DMS114 treated with DMSO at 0.1 percent for 48 hours (cell line): ENCODE results near the gene ZNF839.
A peak's percentile ranks its signal among the peaks of the same experiment; 100 is the strongest.
"Not testable (repeated sequence)": the region's sequence is repeated elsewhere in the genome, so short reads cannot be mapped to it uniquely, and the experiment has no call there.

Experiments
- DNase-seq: peaks from one replicate; lab custom pipeline; 2025; ENCODE audit not compliant: unreplicated experiment; lab: John Stamatoyannopoulos, UW

ZNF839 gene

DNA sequence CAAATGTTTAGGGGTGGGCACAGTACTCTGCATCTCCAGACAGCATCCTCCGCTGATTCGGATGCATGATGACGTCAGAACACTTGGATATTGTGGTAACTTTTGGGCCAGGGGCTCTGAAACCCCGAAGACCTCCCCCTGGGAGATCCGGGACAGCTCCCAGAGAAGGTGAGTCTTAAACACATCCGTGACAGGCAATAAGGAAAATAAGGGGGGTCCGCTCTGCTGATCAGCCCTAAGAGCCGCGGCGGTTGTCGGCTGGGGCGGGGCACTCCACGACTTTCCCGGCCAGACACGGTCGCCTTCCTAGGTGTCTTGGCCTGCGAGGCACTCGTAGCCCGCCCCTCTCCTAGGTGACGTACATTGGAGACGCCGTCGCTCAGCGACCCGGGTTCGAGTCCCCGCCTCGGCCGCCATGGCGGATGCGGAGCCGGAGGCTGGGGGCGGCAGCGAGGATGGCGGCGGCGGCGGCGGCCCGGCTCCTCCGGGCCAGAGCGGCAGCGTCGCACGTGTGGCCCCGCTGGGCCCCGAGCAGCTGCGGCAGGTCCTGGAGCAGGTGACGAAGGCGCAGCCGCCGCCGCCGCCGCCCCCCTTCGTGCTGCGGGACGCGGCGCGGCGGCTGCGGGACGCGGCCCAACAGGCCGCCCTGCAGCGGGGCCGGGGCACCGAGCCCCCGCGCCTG is at the start of gene ZNF839:
Gene ZNF839 (plus strand): TSS at position 396 of the 682 bp plus-strand sequence. CDS start 20 bp downstream, at position 416.
- DNase-seq: peak; percentile 69

DNA sequence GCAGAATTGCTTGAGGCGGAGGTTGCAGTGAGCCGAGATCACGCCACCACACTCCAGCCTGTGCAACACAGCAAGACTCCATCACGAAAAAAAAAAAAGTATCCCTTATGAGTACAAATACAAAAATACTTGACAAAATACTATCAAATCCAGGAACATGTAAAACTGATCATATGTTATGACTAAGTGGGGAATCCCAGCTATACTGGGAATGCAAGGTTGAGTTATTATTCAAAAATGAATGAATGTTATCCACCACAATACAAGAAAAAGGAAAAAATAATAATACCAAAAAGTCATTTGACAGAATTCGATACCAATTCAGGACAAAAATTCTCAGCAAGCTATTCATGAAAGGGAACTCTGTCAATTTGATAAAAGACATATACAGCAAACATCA is 47.2 kb upstream of the ZNF839 start:
- no peak for DNase-seq

DNA sequence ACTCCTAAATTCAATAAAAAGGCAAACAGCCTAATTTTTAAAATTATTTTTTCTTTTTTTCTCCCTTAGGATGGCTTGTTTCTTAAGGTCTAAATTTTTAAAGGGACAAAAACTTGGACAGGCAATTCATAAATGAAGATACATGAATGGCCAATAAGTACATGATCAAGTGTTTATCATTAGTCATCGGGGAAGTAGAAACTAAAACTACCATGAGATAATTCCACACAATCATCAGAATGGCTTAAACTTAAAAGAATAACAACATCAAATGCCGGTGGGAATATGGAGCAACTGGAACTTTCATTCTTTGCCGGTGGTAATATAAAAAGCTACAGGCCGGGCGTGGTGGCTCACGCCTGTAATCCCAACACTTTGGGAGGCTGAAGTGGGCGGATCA is 43.7 kb upstream of the ZNF839 start:
- no peak for DNase-seq

DNA sequence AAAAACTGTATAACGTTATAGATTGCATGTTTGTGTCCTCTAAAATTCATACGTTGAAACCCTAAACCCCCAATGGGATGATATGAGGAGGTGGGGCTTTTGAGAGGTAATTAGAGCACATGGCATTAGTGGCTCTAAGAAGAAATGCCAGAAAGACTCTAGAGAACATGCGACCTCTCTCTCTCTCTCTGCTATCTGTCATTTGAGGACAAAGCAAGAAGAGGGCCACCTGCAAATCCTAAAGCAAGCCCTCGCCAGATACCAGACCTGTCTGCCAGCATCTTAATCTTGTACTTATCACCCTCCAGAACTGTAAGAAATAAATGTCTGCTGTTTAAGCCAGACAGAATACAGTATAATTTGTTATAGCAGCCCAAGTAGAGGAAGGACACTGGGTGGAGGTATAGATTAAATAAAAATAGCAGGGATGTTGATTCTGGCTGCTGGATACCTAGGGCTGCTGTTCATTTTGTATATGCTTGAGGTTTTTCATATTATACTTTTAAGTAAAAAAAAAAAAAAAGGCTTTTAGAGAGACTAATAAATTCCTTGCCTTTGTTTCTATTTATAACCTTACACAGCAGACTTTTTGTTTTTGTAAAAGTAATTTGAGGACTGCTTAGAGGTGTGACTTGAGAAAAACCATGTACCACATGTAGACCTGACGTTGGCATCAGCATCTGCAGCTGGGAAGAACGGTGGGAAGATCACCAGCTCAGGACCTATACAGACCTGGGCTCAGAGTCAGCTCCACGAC is 41.5 kb upstream of the ZNF839 start:
- DNase-seq: no peak

DNA sequence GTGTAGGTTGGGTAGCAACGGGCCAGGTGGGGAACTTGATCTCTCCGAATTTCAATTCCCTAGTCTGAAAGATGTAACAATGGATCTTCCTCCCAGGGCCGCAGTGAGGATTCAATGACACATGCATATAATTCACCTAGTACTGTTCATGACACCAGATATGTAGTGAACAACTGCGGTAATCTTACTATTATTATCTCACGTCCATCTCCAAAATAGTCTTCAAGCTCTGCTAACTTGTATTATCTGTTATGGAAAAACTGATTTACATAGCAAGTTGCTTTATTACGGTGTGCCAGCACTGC is 41.0 kb upstream of the ZNF839 start:
- no peak for DNase-seq

DNA sequence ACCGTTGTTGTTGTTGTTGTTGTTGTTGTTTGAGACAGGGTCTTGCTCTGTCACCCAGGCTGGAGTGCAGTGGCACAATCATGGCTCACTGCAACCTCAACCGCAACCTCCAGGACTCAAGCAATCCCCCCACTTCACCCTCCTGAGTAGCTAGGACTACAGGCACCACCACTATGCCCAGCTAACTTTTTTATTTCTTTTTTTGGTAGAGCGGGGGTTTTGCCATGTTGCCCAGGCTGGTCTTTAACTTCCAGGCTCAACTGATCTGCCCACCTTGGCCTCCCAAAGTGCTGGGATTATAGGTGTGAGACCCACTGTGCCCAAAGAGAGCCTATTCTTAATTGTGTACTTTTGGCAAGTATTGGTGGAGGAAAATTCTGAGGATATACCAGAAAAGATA is 40.3 kb upstream of the ZNF839 start:
- no peak for DNase-seq

DNA sequence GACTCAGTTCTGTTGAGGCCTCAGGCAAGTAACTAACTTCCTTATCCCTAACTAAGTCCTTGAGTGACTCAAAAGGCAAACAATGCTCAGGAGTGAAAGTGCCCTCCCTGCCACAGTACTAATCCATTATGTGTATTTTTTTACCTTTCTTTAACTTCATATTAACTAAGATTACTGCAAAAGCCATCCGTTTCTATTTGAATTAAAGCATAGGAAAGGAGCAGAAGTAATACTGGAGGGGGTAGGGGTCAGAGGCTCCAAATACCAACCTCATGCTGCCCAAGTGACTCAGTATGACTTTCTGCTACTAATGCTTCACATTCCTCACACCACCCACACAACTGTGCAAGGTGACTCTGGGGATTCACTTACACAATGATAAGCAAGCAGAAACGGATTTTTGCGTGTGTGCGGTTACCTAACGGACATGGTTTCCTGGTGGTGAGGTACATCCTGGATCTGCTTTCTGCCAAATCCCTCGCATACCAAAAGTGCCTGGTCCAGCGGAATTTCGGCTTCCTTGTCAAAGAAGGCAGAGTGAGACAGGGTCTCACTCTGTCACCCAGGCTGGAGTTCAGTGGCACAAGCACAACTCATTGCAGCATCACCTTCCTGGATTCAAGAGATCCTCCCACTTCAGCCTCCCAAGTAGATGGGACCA is 39.7 kb upstream of the ZNF839 start:
- DNase-seq: no peak

DNA sequence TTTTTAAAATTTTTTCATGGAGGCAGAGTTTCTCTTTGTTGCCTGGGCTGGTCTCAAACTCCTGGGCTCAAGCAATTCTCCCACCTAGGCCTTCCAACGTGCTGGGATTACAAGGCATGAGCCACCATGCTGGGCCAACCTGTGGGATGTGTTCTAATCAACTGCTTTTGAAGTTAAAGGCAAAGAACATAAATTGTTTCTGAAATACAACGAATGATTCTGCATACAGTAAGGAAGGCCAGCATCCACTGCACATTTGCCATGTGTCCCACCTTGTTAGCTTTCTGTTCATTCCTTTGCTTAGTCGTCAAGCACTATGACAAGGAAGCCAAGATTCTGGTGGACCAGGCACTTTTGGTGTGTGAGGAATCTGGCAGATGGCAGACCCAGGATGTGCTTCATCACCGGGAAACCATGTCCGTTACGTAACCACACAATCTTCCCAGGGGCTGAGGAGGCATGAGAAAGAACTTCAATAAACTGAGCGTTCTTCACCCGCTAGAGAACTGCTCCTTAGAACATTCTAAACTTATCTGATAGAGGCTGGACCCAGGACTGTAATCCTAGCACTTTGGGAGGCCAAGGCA is 39.1 kb upstream of the ZNF839 start:
- DNase-seq: no peak

DNA sequence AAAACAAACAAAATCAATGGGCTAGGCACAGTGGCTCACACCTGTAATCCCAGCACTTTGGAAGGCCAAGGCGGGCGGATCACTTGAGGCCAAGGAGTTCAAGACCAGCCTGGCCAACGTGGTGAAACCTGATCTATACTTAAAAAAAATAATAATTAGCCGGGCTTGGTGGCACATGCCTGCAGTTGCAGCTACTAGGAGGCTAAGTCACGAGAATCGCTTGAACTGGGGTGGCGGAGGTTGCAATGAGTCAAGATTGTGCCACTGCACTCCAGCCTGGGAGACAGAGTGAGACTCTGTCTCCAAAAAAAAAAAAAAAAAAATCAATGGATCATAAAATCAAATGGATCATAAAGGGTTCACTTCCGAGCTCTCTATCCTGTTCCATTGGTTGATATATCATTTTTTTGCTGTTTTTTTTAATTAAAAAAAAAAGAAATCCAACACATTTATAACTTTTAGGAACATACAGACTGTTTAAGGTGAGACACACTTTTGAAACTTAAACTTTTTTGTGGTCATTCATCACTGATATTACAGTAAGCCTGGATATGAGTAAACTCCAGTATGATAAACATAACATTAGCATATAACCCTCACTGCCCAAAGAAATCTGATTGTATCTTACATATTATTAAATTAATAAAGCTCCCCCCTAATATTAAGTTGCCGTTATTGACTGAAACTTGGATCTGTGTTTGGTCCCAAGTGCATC is 36.6 kb upstream of the ZNF839 start:
- no peak for DNase-seq

DNA sequence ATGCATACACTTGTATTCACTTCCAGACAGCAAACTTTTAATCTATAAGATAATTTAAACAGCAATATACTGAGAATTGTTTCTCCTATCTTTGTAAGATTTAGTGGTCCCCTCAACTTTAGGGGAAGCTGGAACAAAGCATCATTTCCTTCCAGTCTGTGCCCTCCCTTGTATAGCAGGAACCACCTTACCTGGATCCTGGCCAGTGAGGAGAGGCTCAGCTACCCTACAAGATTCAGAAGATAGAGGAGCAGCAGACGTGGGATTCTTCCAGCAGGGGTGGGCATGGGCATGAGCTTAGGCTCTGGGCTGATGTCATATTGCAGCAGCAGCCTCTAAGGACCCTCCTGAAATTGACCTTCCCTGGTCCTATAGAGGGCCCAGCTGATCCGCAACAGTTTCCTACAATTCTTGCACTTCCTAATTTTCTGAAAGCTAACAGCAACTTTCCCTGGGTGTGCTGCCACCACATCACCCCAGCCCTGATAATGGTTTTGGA is 35.9 kb upstream of the ZNF839 start:
- DNase-seq: no peak

DNA sequence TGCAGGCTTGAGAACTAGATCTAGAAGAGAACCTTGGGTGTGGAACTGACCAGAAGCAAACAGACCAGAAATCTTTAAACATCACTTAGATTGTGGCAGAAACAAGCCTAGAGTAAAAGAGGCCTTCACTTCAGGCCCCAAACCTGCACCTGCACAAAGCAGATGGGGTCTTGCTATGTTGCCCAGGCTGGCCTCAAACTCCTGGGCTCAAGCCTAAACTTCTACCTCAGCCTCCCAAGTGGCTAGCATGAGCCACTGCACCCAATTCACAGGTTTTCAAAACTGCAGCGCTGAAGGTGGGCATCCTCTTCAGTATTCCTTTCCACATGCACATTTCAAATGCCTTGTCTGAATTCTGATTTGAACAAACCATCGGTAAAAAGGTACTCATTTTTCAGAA is 34.4 kb upstream of the ZNF839 start:
- no peak for DNase-seq

DNA sequence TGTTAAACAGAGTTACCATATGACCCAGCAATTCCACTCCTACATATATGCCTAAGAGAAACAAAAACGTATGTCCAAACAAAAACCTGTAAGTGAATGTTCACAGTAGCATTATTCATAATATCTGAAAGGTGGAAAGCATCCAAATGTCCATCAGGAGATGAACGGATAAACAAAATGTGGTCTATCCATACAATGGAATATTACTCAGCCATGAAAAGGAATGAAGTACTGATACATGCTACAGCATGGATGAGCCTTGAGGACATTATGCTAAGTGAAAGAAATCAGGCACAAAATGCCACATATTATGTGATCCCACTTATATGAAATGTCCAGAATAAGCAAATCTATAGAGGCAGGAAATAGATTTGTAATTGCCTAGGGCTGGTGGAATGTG is 31.4 kb upstream of the ZNF839 start:
- no peak for DNase-seq

DNA sequence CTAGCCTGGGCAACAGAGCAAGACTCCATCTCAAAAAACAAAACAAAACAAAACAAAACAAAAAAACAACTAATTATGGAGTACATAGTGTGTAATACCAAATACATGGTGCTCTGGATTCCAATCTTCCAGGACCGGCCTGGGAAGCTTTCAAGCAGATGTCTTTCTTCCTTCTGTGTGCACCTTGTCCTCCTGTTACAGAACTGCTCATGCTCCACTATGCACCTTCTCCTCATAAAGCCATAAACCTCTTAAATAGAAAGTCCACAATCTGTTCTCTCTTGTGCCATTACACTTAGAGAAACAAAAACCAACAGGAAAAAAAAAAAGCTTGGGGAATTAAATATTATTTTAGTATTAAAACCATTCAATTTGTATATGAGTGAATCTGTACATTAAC is 27.1 kb upstream of the ZNF839 start:
- DNase-seq: no peak

DNA sequence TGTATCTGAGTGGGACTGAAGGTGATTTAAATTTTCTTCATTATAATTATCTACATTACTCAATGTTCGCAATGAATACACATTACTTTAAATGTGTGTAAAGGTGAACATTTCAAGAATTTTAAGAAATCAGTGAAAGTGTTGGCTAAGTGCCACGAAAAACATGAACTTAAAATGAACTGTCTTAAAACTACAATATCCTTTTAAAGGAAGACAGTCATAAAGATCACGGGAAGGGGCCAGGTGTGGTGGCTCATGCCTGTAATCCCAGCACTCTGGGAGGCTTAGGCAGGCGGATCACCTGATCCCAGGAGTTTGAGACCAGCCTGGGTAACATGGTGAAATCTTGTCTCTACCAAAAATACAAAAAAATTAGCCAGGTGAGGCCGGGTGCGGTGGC is 25.8 kb upstream of the ZNF839 start:
- no peak for DNase-seq

DNA sequence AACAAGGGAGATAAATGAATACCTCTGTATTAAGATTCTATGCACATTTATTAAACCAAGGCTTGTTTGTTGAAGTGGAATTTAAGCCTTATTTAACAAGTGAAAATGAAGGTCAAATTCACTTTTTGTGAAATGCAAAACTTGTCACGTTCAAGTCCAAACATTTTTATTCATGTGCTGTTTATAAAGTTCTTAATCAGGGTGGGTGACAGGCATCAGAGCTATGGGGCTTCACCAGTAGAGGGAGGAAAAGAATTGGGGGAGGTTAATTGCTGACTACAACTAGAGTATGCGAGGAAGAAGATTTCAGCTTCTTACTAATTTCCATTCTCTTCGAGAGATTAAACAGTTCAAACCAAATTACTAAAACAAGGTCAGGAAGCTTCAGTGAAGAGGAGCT is 24.3 kb upstream of the ZNF839 start:
- no peak for DNase-seq

DNA sequence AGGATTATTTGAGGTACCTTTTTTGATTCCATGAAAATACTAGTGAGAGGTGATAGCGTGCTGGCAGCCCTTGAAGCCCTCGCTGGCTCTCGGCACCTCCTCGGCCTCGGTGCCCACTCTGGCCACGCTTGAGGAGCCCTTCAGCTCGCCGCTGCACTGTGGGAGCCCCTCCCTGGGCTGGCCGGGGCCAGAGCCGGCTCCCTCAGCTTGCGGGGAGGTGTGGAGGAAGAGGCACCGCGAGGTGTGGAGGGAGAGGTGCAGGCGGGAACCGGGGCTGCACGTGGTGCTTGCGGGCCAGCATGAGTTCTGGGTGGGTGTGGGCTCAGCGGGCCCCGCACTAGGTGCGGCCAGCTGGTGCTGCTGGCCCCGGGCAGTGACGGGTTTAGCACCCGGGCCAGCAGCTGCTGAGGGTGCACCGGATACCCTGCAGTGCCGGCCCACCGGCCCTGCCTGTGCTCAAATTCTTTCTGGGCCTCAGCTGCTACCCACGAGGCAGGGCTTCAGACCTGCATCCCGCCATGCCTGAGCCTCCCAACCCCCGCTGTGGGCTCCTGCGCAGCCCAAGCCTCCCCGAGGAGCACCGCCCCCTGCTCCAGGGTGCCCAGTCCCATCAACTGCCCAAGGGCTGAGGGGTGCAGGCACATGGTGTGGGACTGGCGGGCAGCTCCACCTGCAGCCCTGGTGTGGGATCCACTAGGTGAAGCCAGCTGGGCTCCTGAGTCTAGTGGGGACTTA is 21.9 kb upstream of the ZNF839 start:
- no peak for DNase-seq

DNA sequence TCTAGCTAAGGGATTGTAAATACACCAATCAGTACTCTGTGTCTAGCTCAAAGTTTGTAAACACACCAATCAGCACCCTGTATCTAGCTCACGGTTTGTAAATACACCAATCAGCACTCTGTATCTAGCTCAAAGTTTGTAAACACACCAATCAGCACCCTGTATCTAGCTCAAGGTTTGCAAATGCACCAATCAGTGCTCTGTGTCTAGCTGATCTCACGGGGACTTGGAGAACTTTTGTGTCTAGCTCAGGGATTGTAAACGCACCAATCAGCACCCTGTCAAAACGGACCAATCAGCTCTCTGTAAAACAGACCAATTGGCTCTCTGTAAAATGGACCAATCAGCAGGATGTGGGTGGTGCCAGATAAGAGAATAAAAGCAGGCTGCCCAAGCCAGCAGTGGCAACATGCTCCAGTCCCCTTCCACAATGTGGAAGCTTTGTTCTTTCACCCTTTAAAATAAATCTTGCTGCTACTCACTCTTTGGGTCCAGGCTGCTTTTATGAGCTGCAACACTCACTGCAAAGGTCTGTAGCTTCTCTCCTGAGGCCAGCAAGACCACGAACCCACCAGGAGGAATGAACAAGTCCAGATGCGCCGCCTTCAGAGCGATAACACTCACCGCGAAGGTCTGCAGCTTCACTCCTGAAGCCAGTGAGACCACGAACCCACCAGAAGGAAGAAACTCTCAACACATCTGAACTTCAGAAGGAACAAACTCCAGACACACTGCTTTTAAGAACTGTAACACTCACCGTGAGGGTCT is 21.1 kb upstream of the ZNF839 start:
- DNase-seq: not testable (repeated sequence)

DNA sequence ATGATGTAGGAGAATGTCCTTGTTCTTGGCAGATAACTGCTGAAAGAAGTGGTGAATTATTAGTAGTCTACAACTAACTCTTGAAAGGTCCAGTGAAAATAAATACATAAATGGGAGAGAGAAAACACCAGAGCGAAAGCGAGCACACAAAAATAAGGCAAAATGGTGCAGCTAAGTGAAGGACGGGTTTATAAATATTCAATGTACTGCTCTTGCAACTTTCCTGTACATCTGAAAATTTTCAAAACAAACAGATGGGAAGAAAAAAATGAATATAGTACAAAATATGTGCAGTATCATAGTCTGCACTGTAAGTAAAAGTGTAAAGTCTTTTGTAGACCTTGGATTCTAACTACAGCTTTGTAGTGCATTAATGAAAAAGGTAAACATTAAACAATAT is 15.9 kb upstream of the ZNF839 start:
- no peak for DNase-seq

DNA sequence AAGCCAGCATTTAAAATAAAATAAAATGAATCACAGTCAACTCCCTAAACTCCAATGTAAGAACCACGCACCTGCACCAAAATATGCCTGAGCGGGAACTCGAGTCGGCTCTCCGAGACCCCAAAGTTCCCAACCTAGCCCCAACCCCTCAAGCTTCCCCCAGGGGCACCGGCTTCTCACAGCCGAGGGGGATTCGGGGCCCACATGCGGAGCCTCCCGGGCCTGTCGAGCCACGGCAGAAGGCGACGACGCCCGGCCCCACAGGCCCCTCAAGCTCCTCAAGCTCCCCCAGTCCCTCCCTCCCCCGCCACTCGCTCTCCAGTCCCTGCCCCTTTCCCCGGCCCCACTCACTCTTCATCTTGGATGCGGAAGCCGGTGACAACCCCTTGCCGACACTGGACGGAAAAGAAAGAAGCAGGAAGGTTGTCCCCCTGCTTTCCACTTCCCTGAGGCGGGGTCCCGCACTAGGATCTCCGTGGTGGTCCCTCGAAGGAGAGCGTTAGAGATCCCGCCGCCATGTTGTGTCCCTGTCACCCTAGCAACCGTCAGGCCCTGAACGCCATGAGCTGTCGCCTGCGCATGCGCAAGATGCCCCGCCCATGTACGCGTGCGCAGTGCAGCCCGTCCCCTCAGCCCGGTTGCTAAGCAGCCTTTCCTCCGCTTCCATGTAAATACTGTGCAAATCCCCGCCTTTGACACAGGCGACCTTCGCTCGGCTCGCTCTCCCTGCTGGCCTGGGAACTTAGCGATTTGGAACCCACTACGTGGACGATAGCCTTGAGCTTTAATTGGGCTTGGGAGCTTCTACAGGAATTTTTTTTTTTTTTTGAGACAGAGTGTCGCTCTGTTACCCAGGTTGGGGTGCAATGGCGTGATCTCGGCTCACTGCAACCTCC is 14.7 kb upstream of the ZNF839 start, which contains the start of gene MOK:
Gene MOK (minus strand): TSS at position 554 of the 896 bp plus-strand sequence. CDS start 196 bp downstream, at position 358.
- DNase-seq: peak; percentile 85
